ENCODE data around the gene EMILIN1.

- TF ChIP-seq FOXK2 (IDR thresholded peaks at IDR 0.05) = no peak
- TF ChIP-seq BHLHE40 (IDR thresholded peaks at IDR 0.05; ENCODE audit: borderline replicate concordance) = no peak
- TF ChIP-seq SUZ12 (IDR thresholded peaks at IDR 0.05) = no peak
- TF ChIP-seq NFRKB (IDR thresholded peaks at IDR 0.05) = no peak
- TF ChIP-seq FOXA1 (IDR thresholded peaks at IDR 0.05) = no peak
- TF ChIP-seq CTBP1 (IDR thresholded peaks at IDR 0.05; ENCODE audit: borderline replicate concordance) = no peak
- TF ChIP-seq ARNT (IDR thresholded peaks at IDR 0.05) = no peak
- TF ChIP-seq FOXM1 (IDR thresholded peaks at IDR 0.05; ENCODE audit: borderline replicate concordance) = no peak
- TF ChIP-seq LEF1 (IDR thresholded peaks at IDR 0.05; ENCODE audit: borderline replicate concordance) = no peak
- no peak for TF ChIP-seq ZNF384 (IDR thresholded peaks at IDR 0.05)
- TF ChIP-seq HDGF (IDR thresholded peaks at IDR 0.05; ENCODE audit: borderline replicate concordance) = no peak
- no peak for TF ChIP-seq ELF4 (IDR thresholded peaks at IDR 0.05)
Observed at GRCh38 chr2:27041752-27042151, 36.7 kb upstream of the EMILIN1 start.
